Mesenchymal stem cell (in vitro differentiated cells and primary cell): ENCODE measurements around the gene KLHL26.

ENCODE experiments used
- DNase-seq: peaks from one replicate; pipeline ENCODE4 v3.0.0-alpha.2; 2013
- H2AFZ ChIP-seq: one replicate; pipeline ENCODE4 v1.6.1; 2013; ENCODE audit warnings: low read depth, mild to moderate bottlenecking, control low read depth, inconsistent platforms, low read length, moderate library complexity
- H2AK5ac ChIP-seq: 2 replicates; pipeline ENCODE4 v1.6.1; 2013; ENCODE audit warnings: low read length, moderate library complexity, mild to moderate bottlenecking, inconsistent platforms; ENCODE audit not compliant: severe bottlenecking
- H2BK120ac ChIP-seq: one replicate; pipeline ENCODE4 v1.6.1; 2013; ENCODE audit warnings: low read depth, mild to moderate bottlenecking, inconsistent platforms, low read length, moderate library complexity
- H2BK12ac ChIP-seq, 2 experiments: one replicate each; pipeline ENCODE4 v1.6.1; 2013; ENCODE audit warnings: inconsistent platforms in 2 of 2, low read length in 2 of 2, mild to moderate bottlenecking in 2 of 2, moderate library complexity in 2 of 2, control low read depth in 1 of 2
- H2BK15ac ChIP-seq: one replicate; pipeline ENCODE4 v1.6.1; 2013; ENCODE audit warnings: mild to moderate bottlenecking, low read depth, inconsistent platforms; ENCODE audit not compliant: poor library complexity, severe bottlenecking
- H2BK5ac ChIP-seq: 2 replicates; pipeline ENCODE4 v1.6.1; 2013; ENCODE audit warnings: low read depth, mild to moderate bottlenecking, low read length, control low read depth, inconsistent platforms; ENCODE audit not compliant: poor library complexity, severe bottlenecking
- H3K14ac ChIP-seq, 2 experiments: one replicate each; pipeline ENCODE4 v1.6.1; 2013; ENCODE audit warnings: inconsistent platforms in 2 of 2, low read length in 2 of 2, control low read depth in 1 of 2, mild to moderate bottlenecking in 1 of 2, moderate library complexity in 1 of 2
- H3K18ac ChIP-seq, 2 experiments: one replicate each; pipeline ENCODE4 v1.6.1; 2013; ENCODE audit warnings: inconsistent platforms in 2 of 2, low read length in 2 of 2, control low read depth in 1 of 2, low read depth in 1 of 2, mild to moderate bottlenecking in 1 of 2
- H3K23ac ChIP-seq, 2 experiments: one replicate each; pipeline ENCODE4 v1.6.1; 2013; ENCODE audit warnings: inconsistent platforms in 2 of 2, low read length in 2 of 2, mild to moderate bottlenecking in 2 of 2, moderate library complexity in 2 of 2, control low read depth in 1 of 2
- H3K27ac ChIP-seq: 2 replicates; pipeline ENCODE4 v1.5.1; 2013; ENCODE audit warnings: mild to moderate bottlenecking, moderate library complexity, low read length, control low read depth, inconsistent platforms; ENCODE audit not compliant: poor library complexity, severe bottlenecking
- H3K27me3 ChIP-seq, 2 experiments: 2 replicates each; pipeline versions ENCODE4 v1.6.1 to v1.7.0; 2013; ENCODE audit warnings: low read length in 2 of 2, mild to moderate bottlenecking in 2 of 2, moderate library complexity in 2 of 2, control low read depth in 1 of 2, inconsistent platforms in 1 of 2; ENCODE audit not compliant: control insufficient read depth in 1 of 2, insufficient read depth in 1 of 2
- H3K36me3 ChIP-seq, 2 experiments: 2 replicates each; pipeline versions ENCODE4 v1.6.1 to v1.7.0; 2013; ENCODE audit warnings: low read length in 2 of 2, control low read depth in 1 of 2, inconsistent platforms in 1 of 2, low read depth in 1 of 2, mild to moderate bottlenecking in 1 of 2; ENCODE audit not compliant: insufficient read depth in 2 of 2, control insufficient read depth in 1 of 2
- H3K4ac ChIP-seq, 2 experiments: one replicate each; pipeline ENCODE4 v1.6.1; 2013; ENCODE audit warnings: inconsistent platforms in 2 of 2, low read length in 2 of 2, mild to moderate bottlenecking in 2 of 2, moderate library complexity in 2 of 2, control low read depth in 1 of 2, low read depth in 1 of 2
- H3K4me1 ChIP-seq: 2 replicates; pipeline ENCODE4 v1.6.1; 2013; ENCODE audit warnings: low read depth, low read length, control low read depth; ENCODE audit not compliant: control insufficient read depth, insufficient read depth
- H3K4me2 ChIP-seq: 2 replicates; pipeline ENCODE4 v1.6.1; 2013; ENCODE audit warnings: low read length, mild to moderate bottlenecking, inconsistent platforms; ENCODE audit not compliant: poor library complexity, severe bottlenecking
- H3K4me3 ChIP-seq, 2 experiments: 2 replicates each; pipeline versions ENCODE4 v1.5.1 to v1.7.0; 2013; ENCODE audit warnings: low read length in 2 of 2, mild to moderate bottlenecking in 2 of 2, control low read depth in 1 of 2, low read depth in 1 of 2; ENCODE audit not compliant: insufficient read depth in 1 of 2
- H3K79me1 ChIP-seq: replicated peaks from 2 replicates; pipeline ENCODE4 v1.6.1; 2013; ENCODE audit warnings: mild to moderate bottlenecking, control low read depth, low read length, inconsistent platforms; ENCODE audit not compliant: poor library complexity, severe bottlenecking
- H3K9ac ChIP-seq: 2 replicates; pipeline ENCODE4 v1.7.0; 2013; ENCODE audit warnings: mild to moderate bottlenecking, low read length, moderate library complexity
- H3K9me3 ChIP-seq: 2 replicates; pipeline ENCODE4 v1.7.0; 2013; ENCODE audit warnings: mild to moderate bottlenecking, low read length; ENCODE audit not compliant: control insufficient read depth
- H4K8ac ChIP-seq: one replicate; pipeline ENCODE4 v1.6.1; 2013; ENCODE audit warnings: inconsistent platforms, mild to moderate bottlenecking, low read length, moderate library complexity
- H4K91ac ChIP-seq: one replicate; pipeline ENCODE4 v1.6.1; 2013; ENCODE audit warnings: mild to moderate bottlenecking, low read length, inconsistent platforms
- WGBS: methylation state at CpG from one replicate; pipeline ENCODE4 v1.1.7; 2013; ENCODE audit warnings: mixed read lengths; 5-methylcytosine and 5-hydroxymethylcytosine counted together

Gene KLHL26

GRCh38 chr19:18613589-18614234 is 23.1 kb upstream of the KLHL26 start:
- H2BK5ac ChIP-seq = no peak overlapping the region
- no peak overlapping the region for H2BK15ac ChIP-seq
- no peak overlapping the region for H2AK5ac ChIP-seq
- H3K4ac ChIP-seq = no peak overlapping the region
- no peak overlapping the region for H3K27ac ChIP-seq
- no peak overlapping the region for H3K4me3 ChIP-seq
- H2AFZ ChIP-seq = no peak overlapping the region
- peaks cover 75 to 80% of the 10 kb centered on the region in 2 experiments for H3K27me3 ChIP-seq
- H3K4me1 ChIP-seq = peaks cover 33% of the 10 kb centered on the region
- no peak overlapping the region for H3K4me2 ChIP-seq
- no peak overlapping the region for H4K8ac ChIP-seq
- H2BK120ac ChIP-seq = no peak overlapping the region
- peaks cover 5% of the 10 kb centered on the region for H3K9me3 ChIP-seq
- H3K9ac ChIP-seq = no peak overlapping the region
- DNase-seq = no peak
- no peaks in the 10 kb centered on the region for H3K36me3 ChIP-seq
- H3K14ac ChIP-seq = no peak overlapping the region
- no peak overlapping the region for H4K91ac ChIP-seq
- no peak overlapping the region for H3K23ac ChIP-seq
- 14% methylated on average over 21 of the region's 23 CpGs for WGBS
- H3K18ac ChIP-seq = no peak overlapping the region
- no peaks in the 10 kb centered on the region for H3K79me1 ChIP-seq
- H2BK12ac ChIP-seq = no peak overlapping the region

GRCh38 chr19:18616023-18616422 is 20.8 kb upstream of the KLHL26 start:
- H3K27me3 ChIP-seq = peaks cover 54 to 58% of the 10 kb centered on the region in 2 experiments
- H2AK5ac ChIP-seq = no peak overlapping the region
- no peak overlapping the region for H3K9ac ChIP-seq
- H3K14ac ChIP-seq = no peak overlapping the region
- H3K4me3 ChIP-seq = no peak overlapping the region
- H3K79me1 ChIP-seq = no peaks in the 10 kb centered on the region
- H3K18ac ChIP-seq = no peak overlapping the region
- no peak overlapping the region for H3K4ac ChIP-seq
- H4K8ac ChIP-seq = no peak overlapping the region
- no peak overlapping the region for H2BK5ac ChIP-seq
- no peak overlapping the region for H3K23ac ChIP-seq
- DNase-seq = no peak
- peaks cover 26% of the 10 kb centered on the region for H3K4me1 ChIP-seq
- H4K91ac ChIP-seq = no peak overlapping the region
- H2BK120ac ChIP-seq = no peak overlapping the region
- H2BK12ac ChIP-seq = no peak overlapping the region
- no peak overlapping the region for H3K27ac ChIP-seq
- H2BK15ac ChIP-seq = no peak overlapping the region
- no peak overlapping the region for H3K4me2 ChIP-seq
- peaks cover 5% of the 10 kb centered on the region for H3K9me3 ChIP-seq
- 60% methylated on average over 3 of the region's 3 CpGs for WGBS
- no peak overlapping the region for H2AFZ ChIP-seq
- no peaks in the 10 kb centered on the region for H3K36me3 ChIP-seq

- Histone ChIP-seq H3K4ac (no peak overlapping the region), H2BK15ac (no peak overlapping the region), H3K4me3 (no peak overlapping the region), H2BK12ac (no peak overlapping the region), H3K27ac (no peak overlapping the region), H3K79me1 (no peaks in the 10 kb centered on the region), H3K4me1 (peaks cover 13% of the 10 kb centered on the region), H3K4me2 (no peak overlapping the region), H3K23ac (no peak overlapping the region), H3K9me3 (peaks cover 5% of the 10 kb centered on the region), H3K9ac (no peak overlapping the region), H4K8ac (no peak overlapping the region), H2AFZ (no peak overlapping the region), H2AK5ac (no peak overlapping the region), H2BK120ac (no peak overlapping the region), H2BK5ac (no peak overlapping the region), H3K18ac (no peak overlapping the region), H3K14ac (no peak overlapping the region), H3K27me3 (peaks cover 41 to 47% of the 10 kb centered on the region in 2 experiments), H4K91ac (no peak overlapping the region), H3K36me3 (no peaks in the 10 kb centered on the region)
- DNase-seq = no peak
Observed at GRCh38 chr19:18617562-18617961, 19.3 kb upstream of the KLHL26 start.

- H3K36me3 ChIP-seq = no peaks in the 10 kb centered on the region
- H4K8ac ChIP-seq = no peak overlapping the region
- no peak for DNase-seq
- no peaks in the 10 kb centered on the region for H3K79me1 ChIP-seq
- no peak overlapping the region for H3K4me2 ChIP-seq
- H3K14ac ChIP-seq = no peak overlapping the region
- H3K4ac ChIP-seq = no peak overlapping the region
- H3K9ac ChIP-seq = no peak overlapping the region
- no peak overlapping the region for H4K91ac ChIP-seq
- H2BK5ac ChIP-seq = no peak overlapping the region
- 95% methylated on average over 10 of the region's 13 CpGs for WGBS
- H2BK15ac ChIP-seq = no peak overlapping the region
- no peak overlapping the region for H2AK5ac ChIP-seq
- no peak overlapping the region for H3K18ac ChIP-seq
- peaks cover 6% of the 10 kb centered on the region for H3K4me1 ChIP-seq
- H3K27ac ChIP-seq = no peak overlapping the region
- peaks cover 5% of the 10 kb centered on the region for H3K9me3 ChIP-seq
- no peak overlapping the region for H2AFZ ChIP-seq
- H3K4me3 ChIP-seq = no peak overlapping the region
- no peak overlapping the region for H2BK12ac ChIP-seq
- H2BK120ac ChIP-seq = no peak overlapping the region
- H3K23ac ChIP-seq = no peak overlapping the region
- peaks cover 34 to 46% of the 10 kb centered on the region in 2 experiments for H3K27me3 ChIP-seq
Observed at GRCh38 chr19:18618236-18618635, 18.6 kb upstream of the KLHL26 start.
